ENCODE data around the gene TLR2. TPM values are rescaled to one million over a fixed set of nuclear protein-coding genes. Genes with fewer than 3 reads are reported as not detected.
"Not testable (repeated sequence)": the region's sequence is repeated elsewhere in the genome, so short reads cannot be mapped to it uniquely, and the experiment has no call there.

The TLR2 gene
- total RNA-seq, 1 experiment from 2014 or later, result not detected

DNA sequence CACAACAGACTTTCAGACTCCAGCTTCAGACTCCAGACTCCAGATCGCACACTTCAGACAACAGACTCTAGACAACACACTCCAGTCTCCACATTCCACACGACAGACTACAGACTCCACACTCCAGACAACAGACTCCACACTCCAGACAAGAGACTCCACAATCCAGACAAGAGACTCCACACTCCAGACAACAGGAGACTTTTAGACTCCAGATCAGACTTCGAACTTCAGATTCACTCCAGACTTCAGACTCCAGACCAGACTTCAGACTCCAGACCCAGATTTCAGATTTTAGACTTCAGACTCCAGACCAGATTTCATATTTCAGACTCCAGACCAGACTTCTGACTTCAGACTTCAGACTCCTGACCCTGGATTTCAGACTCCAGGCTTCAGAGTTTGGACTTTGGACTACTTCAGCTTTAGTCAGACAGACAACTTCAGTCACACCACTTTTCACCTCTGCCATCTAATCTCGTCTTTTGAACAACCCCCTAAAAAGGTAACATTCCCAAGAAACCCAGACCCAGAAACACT, 29.0 kb upstream of the TLR2 start:
- in situ Hi-C loops (cut with HindIII; ENCODE audit: low sequenced_read_pairs), result no loop called here
- no peak for DNase-seq (ENCODE audit: low spot score)

DNA sequence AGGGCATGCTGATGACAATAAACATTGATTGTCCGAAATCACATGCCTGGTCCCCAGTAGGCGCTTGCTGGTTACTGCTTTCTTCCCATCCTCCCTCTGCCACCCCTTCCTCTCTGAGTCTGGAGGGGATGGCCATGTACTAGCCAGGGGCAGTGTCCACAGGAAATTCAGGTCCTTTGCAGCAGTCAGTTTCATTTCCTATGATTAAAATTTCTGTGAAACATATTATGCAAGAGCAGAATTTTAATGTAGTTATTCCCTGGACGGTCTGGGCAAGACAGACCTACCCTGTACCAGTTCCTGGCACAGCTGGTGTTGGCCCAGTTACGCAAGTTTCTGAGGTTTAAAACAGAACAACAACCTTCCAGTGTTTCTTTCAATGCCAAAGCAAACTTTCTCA, 28.2 kb upstream of the TLR2 start:
- DNase-seq (ENCODE audit: low spot score), result no peak
- in situ Hi-C loops (cut with HindIII; ENCODE audit: low sequenced_read_pairs), result no loop called here

DNA sequence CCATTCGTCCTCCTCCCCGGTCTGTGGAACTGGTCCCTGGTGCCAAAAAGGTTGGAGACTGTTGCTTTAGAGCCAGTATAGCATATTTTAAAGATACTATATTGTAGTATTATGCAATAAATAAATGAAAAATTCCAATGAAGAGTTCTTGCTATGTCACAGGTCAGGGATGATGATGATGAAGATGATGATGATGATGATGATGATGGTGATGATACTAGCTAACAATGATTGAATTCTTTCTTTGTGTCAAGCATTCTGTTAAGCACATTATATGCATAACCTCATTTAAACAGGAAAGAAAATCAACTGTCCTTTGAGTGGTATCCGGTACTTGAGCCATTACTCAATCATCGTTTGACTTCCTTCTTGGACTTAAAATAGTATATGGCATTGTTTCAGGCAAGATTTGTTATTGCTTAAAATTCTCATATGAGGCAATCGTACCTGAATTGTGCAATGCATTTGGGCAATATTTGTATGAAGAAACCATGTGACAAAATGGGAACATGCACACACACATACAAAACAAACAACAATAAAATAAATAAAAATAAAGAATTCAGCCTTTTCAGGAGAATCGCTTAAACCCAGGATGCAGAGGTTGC, 22.8 kb upstream of the TLR2 start:
- in situ Hi-C loops (cut with HindIII; ENCODE audit: low sequenced_read_pairs), result no loop called here
- DNase-seq (ENCODE audit: low spot score), result no peak

DNA sequence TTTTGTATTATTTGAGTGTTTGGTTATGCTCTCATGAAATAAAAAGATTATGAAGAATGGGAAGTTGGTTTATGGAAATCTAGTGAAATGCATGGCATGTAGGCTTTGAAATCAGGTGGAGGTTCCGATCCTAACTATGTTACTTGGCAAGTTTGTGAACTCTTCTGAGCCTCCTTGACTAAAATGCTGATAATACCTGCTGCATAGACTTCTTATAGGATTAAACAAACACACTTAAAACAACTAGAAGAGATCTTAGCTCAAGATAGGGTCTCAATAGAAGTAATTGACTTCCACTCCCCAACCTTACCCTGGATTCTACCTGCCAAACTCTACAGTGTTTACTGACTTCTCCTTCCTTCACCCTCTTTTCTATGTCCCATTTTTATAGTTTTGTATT, 22.2 kb upstream of the TLR2 start:
- in situ Hi-C loops (cut with HindIII; ENCODE audit: low sequenced_read_pairs), result no loop called here
- DNase-seq (ENCODE audit: low spot score), result no peak

DNA sequence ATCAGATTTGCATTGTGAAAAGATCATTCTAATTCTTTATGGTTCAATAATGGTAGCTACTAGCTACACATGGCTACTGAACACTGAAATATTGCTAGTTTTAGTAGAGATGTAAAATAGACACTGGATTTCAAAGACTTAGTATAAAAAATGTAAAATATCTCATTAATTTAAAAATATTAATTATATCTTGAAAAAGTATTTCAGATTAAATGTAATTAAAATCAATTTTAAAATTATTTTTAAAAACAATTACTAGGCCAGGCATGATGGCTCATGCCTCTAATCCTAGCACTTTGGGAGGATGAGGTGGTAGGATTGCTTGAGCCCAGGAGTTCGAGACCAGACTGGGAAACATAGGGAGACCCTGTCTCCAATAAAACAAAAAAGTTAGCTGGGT, 20.4 kb upstream of the TLR2 start:
- in situ Hi-C loops (cut with HindIII; ENCODE audit: low sequenced_read_pairs), result no loop called here
- DNase-seq (ENCODE audit: low spot score), result no peak

DNA sequence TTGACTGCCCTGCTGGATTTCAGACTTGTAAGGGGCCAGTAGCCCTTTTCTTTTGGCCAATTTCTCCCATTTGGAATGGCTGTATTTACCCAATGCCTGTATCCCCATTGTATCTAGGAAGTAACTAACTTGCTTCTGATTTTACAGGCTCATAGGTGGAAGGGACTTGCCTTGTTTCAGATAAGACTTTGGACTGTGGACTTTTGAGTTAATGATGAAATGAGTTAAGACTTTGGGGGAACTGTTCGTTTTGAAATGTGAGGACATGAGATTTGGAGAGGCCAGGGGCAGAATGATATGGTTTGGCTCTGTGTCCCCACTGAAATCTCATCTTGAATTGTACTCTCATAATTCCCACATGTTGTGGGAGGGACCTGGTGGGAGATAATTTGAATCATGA, 17.6 kb upstream of the TLR2 start:
- DNase-seq (ENCODE audit: low spot score); in situ Hi-C loops (cut with HindIII; ENCODE audit: low sequenced_read_pairs): not testable (repeated sequence)

DNA sequence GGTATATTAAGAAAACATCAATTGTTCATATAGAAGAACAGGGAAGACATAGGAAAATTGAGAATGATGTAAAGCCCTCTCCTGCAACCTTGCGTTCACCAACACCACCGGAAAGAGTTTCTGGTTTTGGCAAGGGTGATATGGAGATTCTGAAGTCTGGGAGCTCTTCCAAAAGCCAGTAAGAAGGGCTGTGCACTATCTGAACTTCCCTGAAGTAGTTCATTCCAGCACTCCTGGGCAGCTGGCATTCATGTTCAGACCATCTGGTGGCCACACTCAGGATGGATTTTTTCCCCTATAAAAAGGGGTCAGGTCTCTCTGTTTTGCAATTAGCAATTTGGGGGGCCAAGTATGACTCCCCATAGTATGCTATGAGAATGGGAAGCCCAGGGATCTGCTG, 15.4 kb upstream of the TLR2 start:
- DNase-seq (ENCODE audit: low spot score), result no peak
- in situ Hi-C loops (cut with HindIII; ENCODE audit: low sequenced_read_pairs), result no loop called here

DNA sequence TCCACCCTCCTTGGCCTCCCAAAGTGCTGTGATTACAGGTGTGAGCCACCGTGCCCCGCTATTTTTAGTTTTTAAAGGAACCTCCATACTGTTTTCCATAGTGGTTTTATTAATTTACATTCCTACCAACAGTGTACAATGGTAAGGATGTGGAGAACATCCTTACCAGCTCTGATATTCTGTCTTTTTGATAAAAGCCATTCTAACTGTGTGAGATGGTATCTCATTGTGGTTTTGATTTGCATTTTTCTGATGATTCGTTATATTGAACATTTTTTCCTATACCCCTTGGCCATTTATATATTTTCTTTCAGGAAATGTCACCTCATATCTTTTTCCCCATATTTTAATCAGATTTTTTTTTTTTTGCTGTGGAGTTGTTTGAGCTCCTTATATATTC, 14.2 kb upstream of the TLR2 start:
- in situ Hi-C loops (cut with HindIII; ENCODE audit: low sequenced_read_pairs), result no loop called here
- no peak for DNase-seq (ENCODE audit: low spot score)

DNA sequence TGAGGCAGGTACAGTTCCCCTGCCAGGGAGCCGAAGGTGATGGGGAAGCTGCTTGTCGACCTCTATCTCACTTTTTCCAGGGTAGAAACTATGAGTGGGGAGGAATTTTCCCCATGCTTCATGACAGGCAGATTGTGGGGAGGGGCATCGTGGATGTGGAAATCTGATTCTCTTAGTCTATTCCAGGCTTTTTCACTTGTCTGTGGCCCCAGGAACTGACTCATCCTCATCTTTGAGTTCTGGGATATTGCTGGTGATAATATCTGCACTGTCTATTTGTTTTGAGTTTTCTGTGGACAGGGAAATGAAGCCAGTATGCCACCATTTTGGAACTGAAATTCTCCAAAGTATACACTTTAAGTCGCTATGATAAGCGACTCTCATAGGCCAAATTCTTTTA, 7.6 kb upstream of the TLR2 start:
- no peak for DNase-seq (ENCODE audit: low spot score)
- in situ Hi-C loops (cut with HindIII; ENCODE audit: low sequenced_read_pairs), result no loop called here

DNA sequence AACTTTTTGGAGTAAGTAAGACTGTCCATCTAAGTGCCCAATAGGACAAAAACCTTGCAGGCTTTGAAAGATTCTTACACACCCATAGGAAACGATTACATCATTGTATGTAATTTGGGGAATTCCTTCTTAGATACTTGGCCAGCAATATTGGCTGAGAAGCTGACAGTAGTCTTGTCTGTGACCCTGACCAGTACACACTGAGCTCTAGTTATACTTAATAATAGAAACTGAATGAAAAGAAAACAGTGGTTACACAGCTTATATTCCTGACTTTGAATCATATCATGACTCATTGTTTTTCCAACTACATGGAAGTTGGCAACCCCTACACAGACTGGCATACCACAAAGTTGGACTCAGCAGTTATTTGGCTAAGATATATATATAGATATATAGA, 7.1 kb upstream of the TLR2 start:
- in situ Hi-C loops (cut with HindIII; ENCODE audit: low sequenced_read_pairs), result no loop called here
- no peak for DNase-seq (ENCODE audit: low spot score)

DNA sequence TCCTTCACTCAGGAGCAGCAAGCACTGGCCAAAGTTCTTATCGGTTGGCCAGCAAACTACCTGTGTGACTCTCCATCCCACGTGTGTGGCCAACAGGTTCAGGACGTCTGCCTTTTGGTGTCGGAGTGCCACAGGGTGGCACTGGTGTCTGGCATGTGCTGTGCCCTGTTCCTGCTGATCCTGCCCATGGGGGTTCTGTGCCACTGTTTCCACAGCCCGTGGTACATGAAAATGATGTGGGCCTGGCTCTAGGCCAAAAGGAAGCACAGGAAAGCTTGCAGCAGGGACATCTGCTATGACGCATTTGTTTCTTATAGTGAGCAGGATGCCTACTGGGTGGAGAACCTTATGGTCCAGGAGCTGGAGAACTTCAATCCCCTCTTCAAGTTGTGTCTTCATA, 4.6 kb upstream of the TLR2 start:
- no peak for DNase-seq (ENCODE audit: low spot score)

DNA sequence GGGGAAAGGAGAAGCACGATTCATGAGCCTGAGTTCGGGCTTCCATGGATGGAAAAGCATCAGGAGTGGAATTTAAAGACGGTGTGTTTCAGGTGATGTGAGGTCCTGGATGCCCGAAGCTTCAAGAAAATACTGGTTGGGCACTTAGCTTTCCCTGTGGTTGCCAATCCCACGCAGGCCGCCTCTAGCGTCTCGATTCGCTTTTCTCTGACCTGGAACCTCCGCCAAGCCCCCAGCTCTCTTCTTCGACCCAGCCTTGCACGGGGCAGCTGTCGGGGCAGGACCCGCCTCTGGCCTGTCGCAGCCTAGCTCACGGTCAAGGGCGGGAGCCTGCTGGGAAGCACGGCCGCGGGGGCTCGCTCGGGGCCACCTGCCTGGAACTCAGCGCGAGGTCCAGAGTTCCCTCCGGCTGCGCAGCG, 308 bp upstream of the TLR2 start:
- in situ Hi-C loops (cut with HindIII; ENCODE audit: low sequenced_read_pairs), result no loop called here
- DNase-seq (ENCODE audit: low spot score), result no peak

More for the DNA sequence above, 4.6 kb upstream of the TLR2 start:
- in situ Hi-C loops (cut with HindIII; ENCODE audit: low sequenced_read_pairs), result no loop called here

DNA sequence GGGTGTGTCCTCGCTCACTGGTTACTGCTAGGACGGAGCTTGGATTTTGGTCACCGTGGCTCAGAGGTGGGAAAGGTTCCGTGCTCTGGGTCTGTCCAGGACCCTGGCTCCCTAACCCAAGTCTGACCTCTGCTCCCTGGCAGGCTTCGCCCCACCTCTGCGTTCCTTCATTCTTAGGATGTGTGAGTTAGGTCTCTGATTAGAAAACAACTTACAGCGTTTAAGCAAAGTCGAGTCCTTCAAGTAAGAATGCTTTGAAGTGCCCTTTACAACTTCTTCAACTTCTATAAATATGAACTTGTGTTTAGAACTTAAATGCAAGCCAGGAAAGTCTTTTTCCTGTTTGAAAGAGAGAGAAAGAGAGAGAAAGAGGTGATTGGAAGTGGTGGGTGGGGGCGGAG, 891 bp downstream of the TLR2 start:
- in situ Hi-C loops (cut with HindIII; ENCODE audit: low sequenced_read_pairs), result no loop called here
- no peak for DNase-seq (ENCODE audit: low spot score)

DNA sequence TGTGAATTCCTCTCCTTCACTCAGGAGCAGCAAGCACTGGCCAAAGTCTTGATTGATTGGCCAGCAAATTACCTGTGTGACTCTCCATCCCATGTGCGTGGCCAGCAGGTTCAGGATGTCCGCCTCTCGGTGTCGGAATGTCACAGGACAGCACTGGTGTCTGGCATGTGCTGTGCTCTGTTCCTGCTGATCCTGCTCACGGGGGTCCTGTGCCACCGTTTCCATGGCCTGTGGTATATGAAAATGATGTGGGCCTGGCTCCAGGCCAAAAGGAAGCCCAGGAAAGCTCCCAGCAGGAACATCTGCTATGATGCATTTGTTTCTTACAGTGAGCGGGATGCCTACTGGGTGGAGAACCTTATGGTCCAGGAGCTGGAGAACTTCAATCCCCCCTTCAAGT, 20.4 kb downstream of the TLR2 start:
- in situ Hi-C loops (cut with HindIII; ENCODE audit: low sequenced_read_pairs), result no loop called here
- no peak for DNase-seq (ENCODE audit: low spot score)

DNA sequence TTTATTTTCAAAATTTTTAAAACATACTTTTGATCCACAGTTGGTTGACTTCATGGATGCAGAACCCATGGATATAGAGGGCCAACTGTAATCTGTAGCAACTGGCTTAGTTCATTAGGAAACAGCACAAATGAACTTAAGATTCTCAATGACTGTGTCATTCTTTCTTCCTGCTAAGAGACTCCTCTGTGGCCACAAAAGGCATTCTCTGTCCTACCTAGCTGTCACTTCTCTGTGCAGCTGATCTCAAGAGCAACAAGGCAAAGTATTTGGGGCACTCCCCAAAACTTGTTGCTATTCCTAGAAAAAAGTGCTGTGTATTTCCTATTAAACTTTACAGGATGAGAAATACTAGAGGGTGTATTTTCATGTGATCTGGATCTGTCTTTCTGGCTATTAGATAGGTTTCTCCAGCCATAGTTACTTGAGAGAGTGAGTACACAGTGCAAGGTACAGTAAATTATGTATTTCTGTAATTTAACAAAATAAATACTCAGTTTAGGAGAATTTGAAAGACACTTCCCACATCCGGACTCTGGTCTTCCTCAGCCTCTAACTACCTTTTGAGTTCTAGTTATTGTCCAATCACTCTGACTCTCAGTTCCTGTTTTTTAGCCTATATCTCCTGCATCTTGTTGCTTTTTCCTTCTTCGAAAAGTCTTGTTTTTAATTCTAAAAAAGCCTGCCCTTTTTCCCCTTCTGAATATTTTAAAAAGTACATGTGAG, 21.8 kb downstream of the TLR2 start:
- in situ Hi-C loops (cut with HindIII; ENCODE audit: low sequenced_read_pairs), result no loop called here
- DNase-seq (ENCODE audit: low spot score), result no peak

DNA sequence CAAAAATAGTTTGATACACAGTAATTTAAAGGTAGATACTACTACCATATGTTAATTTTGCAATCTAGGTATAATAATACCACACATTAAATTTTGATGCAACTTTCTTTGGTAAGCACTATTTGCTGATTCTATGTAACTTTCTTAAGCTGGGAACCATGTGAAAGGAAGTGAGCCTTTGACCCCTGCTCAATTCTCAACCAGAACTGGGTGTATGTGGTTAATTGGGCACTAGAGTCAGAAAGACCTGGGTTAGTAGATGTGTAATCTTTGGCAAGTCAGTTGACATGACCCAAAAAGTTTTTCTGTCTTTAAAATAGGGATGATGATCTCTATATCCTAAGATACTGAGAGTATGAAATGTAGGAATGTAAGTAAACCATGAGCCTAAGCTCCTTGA, 22.4 kb downstream of the TLR2 start:
- no peak for DNase-seq (ENCODE audit: low spot score)
- in situ Hi-C loops (cut with HindIII; ENCODE audit: low sequenced_read_pairs), result no loop called here

DNA sequence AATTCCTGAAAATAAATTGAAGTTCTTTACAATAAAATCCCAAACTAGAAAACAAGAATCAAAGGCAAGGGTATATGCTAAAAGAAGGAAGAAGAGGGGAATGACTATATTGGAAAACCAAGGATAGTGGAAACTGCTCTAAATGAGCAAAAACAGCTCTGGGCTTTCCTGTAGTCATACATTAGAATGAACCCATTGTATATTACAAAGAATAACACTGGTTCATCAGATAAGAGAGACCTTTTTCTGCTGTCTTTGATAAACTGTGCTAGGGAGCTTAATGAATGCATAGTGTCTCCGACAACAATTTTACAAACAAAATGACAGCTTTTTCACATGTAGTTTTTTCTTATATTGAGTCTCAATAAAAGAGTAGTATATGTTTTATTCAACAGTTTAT, 26.6 kb downstream of the TLR2 start:
- DNase-seq (ENCODE audit: low spot score), result no peak
- in situ Hi-C loops (cut with HindIII; ENCODE audit: low sequenced_read_pairs), result no loop called here

DNA sequence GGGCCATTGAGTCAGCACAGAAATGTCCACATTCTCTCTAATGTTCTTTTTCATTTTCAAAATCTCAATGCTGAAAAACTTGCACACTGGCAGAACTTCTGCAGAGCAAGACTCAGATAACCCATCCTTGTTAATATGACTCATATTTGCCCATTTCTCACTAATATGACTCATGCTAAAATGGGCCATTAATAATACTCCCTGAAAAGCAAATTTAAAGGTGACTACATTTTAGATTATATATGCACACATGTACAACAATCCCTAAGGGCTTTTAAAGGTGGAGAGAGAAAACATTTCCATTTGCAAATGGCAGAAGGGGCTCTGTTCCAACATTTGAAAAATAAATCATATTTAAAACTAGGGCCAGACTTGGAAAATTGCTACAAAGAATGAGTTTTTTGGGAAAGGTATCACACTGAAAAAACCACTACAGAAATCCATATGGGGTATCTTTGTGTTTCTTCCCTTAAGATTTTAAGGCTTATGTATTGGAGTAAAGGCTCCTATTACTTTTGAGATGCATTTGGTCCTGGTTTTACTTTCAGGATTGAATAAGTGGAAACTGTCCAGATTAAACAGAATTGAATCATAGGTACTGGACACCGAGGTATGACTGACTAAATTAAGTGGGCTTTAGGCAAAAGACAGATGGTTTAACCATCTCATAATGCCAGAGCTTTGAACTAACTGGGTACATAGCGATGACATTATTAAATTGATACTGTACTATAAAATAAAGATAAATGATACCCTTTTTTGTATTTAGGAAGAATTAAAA, 30.0 kb downstream of the TLR2 start:
- in situ Hi-C loops (cut with HindIII; ENCODE audit: low sequenced_read_pairs), result no loop called here
- DNase-seq (ENCODE audit: low spot score), result no peak

DNA sequence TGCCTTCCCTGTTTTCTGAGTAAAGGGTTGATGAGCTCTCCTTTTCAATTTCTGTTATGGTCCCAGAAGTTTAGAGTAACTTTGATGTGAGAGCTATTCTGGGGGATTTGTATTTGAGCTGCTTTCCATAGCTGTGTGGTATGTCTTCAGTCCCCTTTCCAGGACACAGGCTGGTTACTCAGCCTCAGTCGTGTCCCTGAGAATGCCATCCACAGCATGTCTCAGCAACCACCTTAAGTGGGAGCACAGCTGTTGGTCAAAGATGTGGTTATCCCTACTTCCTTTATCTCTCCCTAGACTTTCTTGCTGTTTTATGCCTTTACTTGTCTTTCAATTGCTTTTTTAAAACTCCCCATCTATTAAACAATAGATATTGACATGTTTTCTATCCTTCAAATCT, 38.0 kb downstream of the TLR2 start:
- in situ Hi-C loops (cut with HindIII; ENCODE audit: low sequenced_read_pairs), result no loop called here

DNA sequence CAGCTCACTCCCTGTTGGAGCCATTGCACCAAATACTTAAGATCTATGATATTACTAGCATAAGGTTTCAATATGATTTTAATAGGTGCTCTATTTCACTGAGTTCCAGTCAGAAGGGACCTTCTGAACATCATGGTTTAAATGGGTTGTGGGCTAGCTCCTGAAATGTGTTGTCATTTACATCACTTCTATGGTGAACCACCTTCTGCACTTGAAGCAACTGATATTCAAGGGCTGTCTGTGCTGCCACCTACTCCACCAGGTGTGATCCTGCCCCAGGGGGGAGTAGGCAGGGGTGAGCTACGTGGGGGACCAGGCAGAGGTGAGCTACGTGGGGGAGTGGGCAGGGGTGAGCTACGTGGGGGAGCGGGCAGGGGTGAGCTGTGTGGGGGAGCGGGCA, 40.5 kb downstream of the TLR2 start:
- DNase-seq (ENCODE audit: low spot score), result no peak
- in situ Hi-C loops (cut with HindIII; ENCODE audit: low sequenced_read_pairs), result no loop called here

More for the DNA sequence above, 38.0 kb downstream of the TLR2 start:
- DNase-seq (ENCODE audit: low spot score), result no peak
